T-cell (primary cell): ENCODE results near the gene ENPP1. TPM values are rescaled to one million over a fixed set of nuclear protein-coding genes. Genes with fewer than 3 reads are reported as not detected.

Experiments used
- ATAC-seq, 4 experiments: fragments of 200-7000 bp in 3 of 4; fragments of 150-1000 bp in 1 of 4; cut with Tn5 transposase; replicated peaks in 1 of 4; 1 replicate in 3 of 4; 2 replicates in 1 of 4; pipeline ENCODE4 v1.10.0; 2021; ENCODE audit warnings: moderate library complexity in 3 of 4, mild to moderate bottlenecking in 2 of 4, moderate number of reproducible peaks in 1 of 4
- CTCF ChIA-PET, 2 donors: fragments of 300-600 bp; sonication (Branson Sonifier 250); formaldehyde crosslinking; loops; one replicate each; lab custom pipeline; 2022; ENCODE audit warnings: antibody characterized with exemption in 2 of 2; lab: Charles Lee
- POLR2A ChIA-PET, 2 donors: fragments of 300-600 bp; sonication (Branson Sonifier 250); formaldehyde crosslinking; loops; one replicate each; lab custom pipeline; 2022; ENCODE audit warnings: antibody characterized with exemption in 2 of 2; lab: Charles Lee
- DNase-seq, 35 experiments: peaks; one replicate each; pipeline versions ENCODE4 v3.0.0 to v3.0.0-alpha.2; 2013 to 2023
- H3K27ac ChIP-seq: one replicate; pipeline ENCODE4 v1.5.1; 2013; ENCODE audit warnings: low read length
- H3K27me3 ChIP-seq, 2 experiments: replicated peaks in 1 of 2; 1 replicate in 1 of 2; 2 replicates in 1 of 2; pipeline versions ENCODE4 v1.6.1 to v1.7.0; 2013; ENCODE audit warnings: low read length in 1 of 2, mixed read lengths in 1 of 2; ENCODE audit not compliant: control insufficient read depth in 2 of 2, insufficient read depth in 2 of 2; ENCODE audit errors: extremely low read depth in 1 of 2
- H3K36me3 ChIP-seq, 2 donors: 1 replicate in 1 of 2; 2 replicates in 1 of 2; pipeline versions ENCODE4 v1.6.1 to v1.7.0; 2013; ENCODE audit warnings: low read length in 1 of 2; ENCODE audit not compliant: control insufficient read depth in 2 of 2, insufficient read depth in 1 of 2; ENCODE audit errors: extremely low read depth in 1 of 2
- H3K4me1 ChIP-seq, 2 experiments: 1 replicate in 1 of 2; 2 replicates in 1 of 2; pipeline versions ENCODE4 v1.6.1 to v1.7.0; 2013; ENCODE audit warnings: low read length in 2 of 2, mixed read lengths in 1 of 2; ENCODE audit not compliant: insufficient read depth in 2 of 2, control insufficient read depth in 1 of 2; ENCODE audit errors: extremely low read depth in 1 of 2
- H3K4me3 ChIP-seq, 2 donors: 1 replicate in 1 of 2; 2 replicates in 1 of 2; pipeline versions ENCODE4 v1.5.1 to v1.7.0; 2013; ENCODE audit warnings: mild to moderate bottlenecking in 2 of 2, low read length in 1 of 2, moderate library complexity in 1 of 2; ENCODE audit not compliant: control insufficient read depth in 1 of 2; ENCODE audit errors: extremely low read depth in 1 of 2
- H3K9me3 ChIP-seq: 2 replicates; pipeline ENCODE4 v1.7.0; 2013
- H3K27ac Mint-ChIP-seq, 2 donors: one replicate each; pipeline ENCODE4 v1.8.0; 2020 to 2021; ENCODE audit warnings: mild to moderate bottlenecking in 2 of 2, mixed read lengths in 2 of 2
- H3K27me3 Mint-ChIP-seq, 2 donors: one replicate each; pipeline ENCODE4 v1.8.0; 2021 to 2022; ENCODE audit warnings: mixed read lengths in 2 of 2
- H3K36me3 Mint-ChIP-seq: one replicate; pipeline ENCODE4 v1.8.0; 2021; ENCODE audit warnings: mixed read lengths
- H3K4me1 Mint-ChIP-seq, 3 donors: one replicate each; pipeline ENCODE4 v1.8.0; 2020 to 2022; ENCODE audit warnings: mixed read lengths in 3 of 3, mild to moderate bottlenecking in 1 of 3
- H3K4me3 Mint-ChIP-seq, 3 donors: one replicate each; pipeline ENCODE4 v1.8.0; 2020 to 2022; ENCODE audit warnings: mild to moderate bottlenecking in 3 of 3, mixed read lengths in 3 of 3, moderate library complexity in 3 of 3
- H3K9me3 Mint-ChIP-seq, 3 donors: one replicate each; pipeline ENCODE4 v1.8.0; 2020 to 2022; ENCODE audit warnings: mixed read lengths in 3 of 3
- WGBS: methylation state at CpG from one replicate; pipeline ENCODE4 v1.1.5; 2013; ENCODE audit warnings: missing lambda C conversion rate; ENCODE audit not compliant: insufficient coverage; 5-methylcytosine and 5-hydroxymethylcytosine counted together
- total RNA-seq, 35 experiments: library from RNA in 6 of 35; stranded (reverse) in 6 of 35; fragments of 120-200 nt in 1 of 35; gene quantifications; one replicate each; pipeline versions ENCODE4 v1.2.1 to v1.2.4 and lab custom pipeline; 2013 to 2026

ENPP1 gene
- total RNA-seq, 5 donors from 2014 or later (not counting 1 experiment from before 2014, with no cell fraction given) = 0.15 to 0.47 (median 0.35) TPM

GRCh38 chr6:131840936-131841583, 33.2 kb downstream of the ENPP1 start:
- Mint-ChIP-seq H3K9me3 (no peaks in the 10 kb centered on the region), H3K4me3 (no peak overlapping the region), H3K36me3 (no peaks in the 10 kb centered on the region), H3K4me1 (no peaks in the 10 kb centered on the region), H3K27me3 (peaks cover 16 to 25% of the 10 kb centered on the region in 2 donors), H3K27ac (no peak overlapping the region)
- no peaks in the 10 kb centered on the region for H3K4me1 ChIP-seq
- DNase-seq (no peak), ATAC-seq (no peak)
- ChIA-PET POLR2A (no interaction called here), CTCF (no interaction called here)
- H3K4me3 ChIP-seq = no peak overlapping the region
- H3K36me3 ChIP-seq = no peaks in the 10 kb centered on the region
- no peaks in the 10 kb centered on the region for H3K27me3 ChIP-seq
- H3K27ac ChIP-seq = no peak overlapping the region
- 71% methylated on average over 1 of the region's 5 CpGs for WGBS
- no peaks in the 10 kb centered on the region for H3K9me3 ChIP-seq

GRCh38 chr6:131843768-131844167, 35.9 kb downstream of the ENPP1 start:
- ChIA-PET POLR2A (interaction anchor here in 1 of 2 donors (0.6 kb wide), 1 partner anchor 35 kb away, joined by 12 read pairs; no protein-coding TSS in a partner anchor), CTCF (interaction anchor here (0.6 to 0.7 kb wide), 4 partner anchors 27 to 429 kb away, joined by 3 to 8 read pairs (median 4); no protein-coding TSS in a partner anchor)
- WGBS = no CpG with 5 or more reads among the region's 2 CpGs

GRCh38 chr6:131844243-131844841, 36.5 kb downstream of the ENPP1 start:
- no peaks in the 10 kb centered on the region for H3K9me3 ChIP-seq
- H3K27ac Mint-ChIP-seq = no peak overlapping the region
- DNase-seq (no peak), ATAC-seq (no peak)
- H3K36me3 ChIP-seq = no peaks in the 10 kb centered on the region
- H3K36me3 Mint-ChIP-seq = no peaks in the 10 kb centered on the region
- H3K27me3 ChIP-seq = no peaks in the 10 kb centered on the region
- H3K27ac ChIP-seq = no peak overlapping the region
- no peaks in the 10 kb centered on the region for H3K9me3 Mint-ChIP-seq
- CTCF ChIA-PET = interaction anchor here (0.6 kb wide), 3 partner anchors 27 to 290 kb away, joined by 3 to 8 read pairs (median 5); no protein-coding TSS in a partner anchor
- 85% methylated on average over 2 of the region's 3 CpGs for WGBS
- peaks cover 17 to 25% of the 10 kb centered on the region in 2 donors for H3K27me3 Mint-ChIP-seq
- H3K4me1 Mint-ChIP-seq = no peaks in the 10 kb centered on the region
- no peaks in the 10 kb centered on the region for H3K4me1 ChIP-seq
- H3K4me3 Mint-ChIP-seq = no peak overlapping the region
- POLR2A ChIA-PET = interaction anchor here in 1 of 2 donors (0.6 kb wide), 2 partner anchors 36 to 40 kb away, joined by 12 read pairs; no protein-coding TSS in a partner anchor
- H3K4me3 ChIP-seq = no peak overlapping the region

More at GRCh38 chr6:131843768-131844167, 35.9 kb downstream of the ENPP1 start:
- Histone ChIP-seq H3K36me3 (no peaks in the 10 kb centered on the region), H3K27ac (no peak overlapping the region), H3K9me3 (no peaks in the 10 kb centered on the region), H3K27me3 (no peaks in the 10 kb centered on the region), H3K4me3 (no peak overlapping the region), H3K4me1 (no peaks in the 10 kb centered on the region)
- DNase-seq = no peak
- Mint-ChIP-seq H3K27me3 (peaks cover 17 to 20% of the 10 kb centered on the region in 2 donors), H3K4me3 (no peak overlapping the region), H3K36me3 (no peaks in the 10 kb centered on the region), H3K4me1 (no peaks in the 10 kb centered on the region), H3K27ac (no peak overlapping the region), H3K9me3 (no peaks in the 10 kb centered on the region)
- ATAC-seq = no peak

GRCh38 chr6:131846023-131846663, 38.3 kb downstream of the ENPP1 start:
- no peak overlapping the region for H3K4me3 ChIP-seq
- no peaks in the 10 kb centered on the region for H3K27me3 ChIP-seq
- H3K36me3 ChIP-seq = no peaks in the 10 kb centered on the region
- WGBS = 79% methylated on average over 5 of the region's 7 CpGs
- no peaks in the 10 kb centered on the region for H3K36me3 Mint-ChIP-seq
- no peak overlapping the region for H3K27ac ChIP-seq
- no peak for DNase-seq
- ChIA-PET POLR2A (no interaction called here), CTCF (no interaction called here)
- no peak overlapping the region for H3K4me3 Mint-ChIP-seq
- no peaks in the 10 kb centered on the region for H3K4me1 ChIP-seq
- no peaks in the 10 kb centered on the region for H3K4me1 Mint-ChIP-seq
- no peaks in the 10 kb centered on the region for H3K9me3 ChIP-seq
- no peaks in the 10 kb centered on the region for H3K9me3 Mint-ChIP-seq
- no peak for ATAC-seq
- peaks cover 17 to 25% of the 10 kb centered on the region in 2 donors for H3K27me3 Mint-ChIP-seq
- no peak overlapping the region for H3K27ac Mint-ChIP-seq

- H3K27ac ChIP-seq = no peak overlapping the region
- no peak overlapping the region for H3K4me3 ChIP-seq
- ChIA-PET CTCF (no interaction called here), POLR2A (no interaction called here)
- Mint-ChIP-seq H3K27ac (no peak overlapping the region), H3K9me3 (no peaks in the 10 kb centered on the region), H3K4me3 (no peak overlapping the region), H3K27me3 (peaks cover 17 to 25% of the 10 kb centered on the region in 2 donors), H3K4me1 (no peaks in the 10 kb centered on the region), H3K36me3 (no peaks in the 10 kb centered on the region)
- no peaks in the 10 kb centered on the region for H3K4me1 ChIP-seq
- no peaks in the 10 kb centered on the region for H3K36me3 ChIP-seq
- no peaks in the 10 kb centered on the region for H3K27me3 ChIP-seq
- no peaks in the 10 kb centered on the region for H3K9me3 ChIP-seq
- DNase-seq (no peak), ATAC-seq (no peak)
- no CpG with 5 or more reads among the region's 2 CpGs for WGBS
Observed at GRCh38 chr6:131846905-131847304, 39.1 kb downstream of the ENPP1 start.

GRCh38 chr6:131849799-131850198, 42.0 kb downstream of the ENPP1 start:
- Histone ChIP-seq H3K4me3 (no peak overlapping the region), H3K36me3 (no peaks in the 10 kb centered on the region), H3K27ac (no peak overlapping the region), H3K9me3 (no peaks in the 10 kb centered on the region), H3K4me1 (no peaks in the 10 kb centered on the region), H3K27me3 (no peaks in the 10 kb centered on the region)
- H3K27me3 Mint-ChIP-seq = peaks cover 6 to 12% of the 10 kb centered on the region in 2 donors
- CTCF ChIA-PET = interaction anchor here in 1 of 2 donors (0.5 kb wide), 1 partner anchor 1100 kb away, joined by 3 read pairs; no protein-coding TSS in a partner anchor
- no peak overlapping the region for H3K27ac Mint-ChIP-seq
- WGBS = 89% methylated on average over 5 of the region's 6 CpGs
- no peak overlapping the region for H3K4me3 Mint-ChIP-seq
- DNase-seq = no peak
- POLR2A ChIA-PET = no interaction called here
- ATAC-seq = no peak
- H3K4me1 Mint-ChIP-seq = no peaks in the 10 kb centered on the region
- no peaks in the 10 kb centered on the region for H3K9me3 Mint-ChIP-seq
- no peaks in the 10 kb centered on the region for H3K36me3 Mint-ChIP-seq
